ENCODE data around the gene RAD9A. TPM values are rescaled to one million over a fixed set of nuclear protein-coding genes. Genes with fewer than 3 reads are reported as not detected.

RAD9A gene
- total and polyA plus RNA-seq, 2 experiments from 2014 or later: 13.9 to 17.0 TPM

DNA sequence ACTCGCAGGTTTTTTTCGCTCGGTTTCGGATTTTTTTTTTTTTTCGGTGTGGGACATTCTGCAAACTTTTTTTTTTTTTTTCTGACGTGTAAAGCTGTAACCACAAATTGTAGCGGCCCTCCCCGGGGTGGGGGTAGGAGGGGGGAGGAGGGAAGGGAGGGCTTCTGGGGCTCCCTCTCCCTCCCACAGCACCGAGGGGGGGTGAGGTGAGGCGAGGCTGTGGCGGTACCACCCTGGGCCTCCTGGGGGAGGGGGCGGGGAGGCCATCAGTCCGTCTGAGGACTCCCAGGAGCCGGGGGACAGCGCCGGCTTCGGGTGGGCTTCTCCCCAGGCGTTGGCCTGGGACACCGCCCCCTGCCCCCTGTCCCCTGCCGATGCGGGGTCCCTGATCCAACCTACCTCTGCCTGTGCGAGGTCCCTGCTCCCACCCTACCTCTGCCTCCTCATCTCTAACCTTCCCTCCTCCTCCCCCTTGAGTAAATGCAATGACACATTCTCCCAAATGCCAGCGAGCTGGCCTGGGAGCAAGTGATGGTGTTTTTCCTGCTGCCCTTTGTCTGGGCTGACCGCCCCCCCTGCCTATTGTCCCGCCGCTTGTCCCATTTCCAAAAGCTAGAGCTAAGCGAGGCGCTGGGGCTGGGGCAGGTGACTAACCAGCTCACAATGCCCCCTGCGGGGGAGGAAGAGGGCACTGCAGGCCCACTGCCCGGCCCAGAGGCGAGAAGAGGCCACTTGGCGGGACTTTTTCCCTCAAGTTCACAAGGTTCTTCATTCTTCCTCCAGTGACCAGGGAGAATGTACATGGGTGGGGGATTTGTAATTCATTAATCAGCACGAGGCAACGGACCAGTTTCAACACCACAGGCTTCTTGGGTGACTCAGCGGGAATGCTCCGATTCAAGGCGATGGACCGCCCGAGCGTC, 17.9 kb upstream of the RAD9A start:
- ATAC-seq (peak; percentile 21), DNase-seq (ENCODE audit: low spot score) (peak; percentile 86)
- peak overlapping the region; percentile 72 for H3K4me3 ChIP-seq
- no peaks in the 10 kb centered on the region for H3K36me3 ChIP-seq (ENCODE audit: insufficient read depth)
- H3K9me2 ChIP-seq (ENCODE audit: insufficient read depth): no peaks in the 10 kb centered on the region
- H3K36me3 Mint-ChIP-seq (ENCODE audit: low read depth): no peaks in the 10 kb centered on the region; the same call in 2 of the 3 replicates
- H3K4me1 Mint-ChIP-seq: peaks cover 54% of the 10 kb centered on the region
- H3K4me2 ChIP-seq: peak overlapping the region; percentile 98
- peak overlapping the region; percentile 80 for H2AFZ ChIP-seq
- peaks cover 93% of the 10 kb centered on the region for H3K27me3 ChIP-seq (ENCODE audit: insufficient read depth)
- 0 out of 2 replicates have a peak, but pooled peaks have one; percentile 37 for TF ChIP-seq POLR2AphosphoS5 (IDR thresholded peaks at IDR 0.05; ENCODE audit: low read depth)
- TF ChIP-seq EZH2 (IDR thresholded peaks at IDR 0.05; ENCODE audit: low read depth, unreplicated experiment): peak; percentile 38
- peak; percentile 44 to 57 for TF ChIP-seq CTCF (conservative IDR thresholded peaks at IDR 0.05; ENCODE audit: low read depth in 2 of 2)
- TF ChIP-seq STAT1 (IDR thresholded peaks at IDR 0.05; ENCODE audit: unreplicated experiment): no peak
- no peaks in the 10 kb centered on the region for H3K9me3 Mint-ChIP-seq
- H4K20me1 ChIP-seq (replicated peaks; ENCODE audit: insufficient read depth): no peaks in the 10 kb centered on the region
- H3K27me3 Mint-ChIP-seq (ENCODE audit: insufficient read depth, low read depth, poor library complexity): peaks cover 51% of the 10 kb centered on the region
- H3K4me3 Mint-ChIP-seq: peak overlapping the region; percentile 80
- peaks cover 4% of the 10 kb centered on the region; the same call in 1 of the 2 replicates for H3F3A ChIP-seq (replicated peaks; ENCODE audit: low read depth)
- H3K27ac Mint-ChIP-seq: peak overlapping the region; percentile 67; the same call in 1 of the 2 replicates
- H3K4me1 ChIP-seq (ENCODE audit: insufficient read depth): peaks cover 42% of the 10 kb centered on the region
- H3K79me2 ChIP-seq (replicated peaks; ENCODE audit: insufficient read depth): no peaks in the 10 kb centered on the region
- H3K27ac ChIP-seq (ENCODE audit: low read depth): no peak overlapping the region

DNA sequence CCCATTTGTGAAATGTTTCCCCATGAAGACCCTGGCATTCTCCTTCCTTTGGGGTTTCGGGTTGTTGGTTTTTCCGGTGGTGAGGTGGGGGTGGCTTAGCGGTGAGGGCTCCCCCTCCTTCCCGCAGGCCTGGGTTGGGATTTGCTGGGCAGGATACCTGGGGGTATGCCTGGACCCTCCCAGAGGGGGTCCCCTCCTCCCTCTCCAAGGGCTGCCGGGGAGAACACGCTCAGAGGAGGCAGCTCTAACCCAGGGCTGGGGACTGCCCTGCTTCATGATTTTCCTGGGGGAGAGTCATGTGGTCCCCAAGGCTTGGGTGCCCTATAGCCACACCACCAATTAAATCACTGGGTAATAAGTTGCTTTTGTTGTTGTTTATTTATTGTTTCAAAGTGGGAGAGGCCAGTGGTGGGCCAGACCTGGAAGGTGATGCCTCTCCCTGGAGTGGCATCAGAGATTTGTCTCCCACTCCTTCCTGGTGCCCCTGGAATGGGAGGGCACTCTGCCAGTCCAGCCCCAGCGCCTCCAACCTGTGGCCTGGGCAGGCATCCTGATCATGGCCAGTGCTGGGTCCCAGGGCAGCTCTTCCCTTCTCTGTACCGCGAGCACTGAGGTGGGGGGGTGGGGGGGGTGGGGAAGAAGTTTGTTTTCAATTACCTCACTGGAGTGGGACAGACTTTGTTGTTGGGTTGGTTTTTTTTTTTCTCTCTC, 17.1 kb upstream of the RAD9A start:
- Histone ChIP-seq H3K4me2 (peak overlapping the region; percentile 98), H3F3A (replicated peaks; ENCODE audit: low read depth) (peaks cover 4% of the 10 kb centered on the region; the same call in 1 of the 2 replicates), H4K20me1 (replicated peaks; ENCODE audit: insufficient read depth) (no peaks in the 10 kb centered on the region), H3K27ac (ENCODE audit: low read depth) (no peak overlapping the region), H3K27me3 (ENCODE audit: insufficient read depth) (peaks cover 86% of the 10 kb centered on the region), H3K9me2 (ENCODE audit: insufficient read depth) (no peaks in the 10 kb centered on the region), H3K4me1 (ENCODE audit: insufficient read depth) (peaks cover 39% of the 10 kb centered on the region), H3K36me3 (ENCODE audit: insufficient read depth) (no peaks in the 10 kb centered on the region), H2AFZ (peak overlapping the region; percentile 80), H3K79me2 (replicated peaks; ENCODE audit: insufficient read depth) (no peaks in the 10 kb centered on the region), H3K4me3 (peak overlapping the region; percentile 72)
- Mint-ChIP-seq H3K27ac (peak overlapping the region; percentile 67; the same call in 1 of the 2 replicates), H3K27me3 (ENCODE audit: insufficient read depth, low read depth, poor library complexity) (peaks cover 46% of the 10 kb centered on the region), H3K4me3 (peak overlapping the region; percentile 80), H3K9me3 (no peaks in the 10 kb centered on the region), H3K36me3 (ENCODE audit: low read depth) (no peaks in the 10 kb centered on the region), H3K4me1 (peaks cover 54% of the 10 kb centered on the region)
- peak; percentile 16 for TF ChIP-seq EZH2 (IDR thresholded peaks at IDR 0.05; ENCODE audit: low read depth, unreplicated experiment)
- TF ChIP-seq, protein P1, sequence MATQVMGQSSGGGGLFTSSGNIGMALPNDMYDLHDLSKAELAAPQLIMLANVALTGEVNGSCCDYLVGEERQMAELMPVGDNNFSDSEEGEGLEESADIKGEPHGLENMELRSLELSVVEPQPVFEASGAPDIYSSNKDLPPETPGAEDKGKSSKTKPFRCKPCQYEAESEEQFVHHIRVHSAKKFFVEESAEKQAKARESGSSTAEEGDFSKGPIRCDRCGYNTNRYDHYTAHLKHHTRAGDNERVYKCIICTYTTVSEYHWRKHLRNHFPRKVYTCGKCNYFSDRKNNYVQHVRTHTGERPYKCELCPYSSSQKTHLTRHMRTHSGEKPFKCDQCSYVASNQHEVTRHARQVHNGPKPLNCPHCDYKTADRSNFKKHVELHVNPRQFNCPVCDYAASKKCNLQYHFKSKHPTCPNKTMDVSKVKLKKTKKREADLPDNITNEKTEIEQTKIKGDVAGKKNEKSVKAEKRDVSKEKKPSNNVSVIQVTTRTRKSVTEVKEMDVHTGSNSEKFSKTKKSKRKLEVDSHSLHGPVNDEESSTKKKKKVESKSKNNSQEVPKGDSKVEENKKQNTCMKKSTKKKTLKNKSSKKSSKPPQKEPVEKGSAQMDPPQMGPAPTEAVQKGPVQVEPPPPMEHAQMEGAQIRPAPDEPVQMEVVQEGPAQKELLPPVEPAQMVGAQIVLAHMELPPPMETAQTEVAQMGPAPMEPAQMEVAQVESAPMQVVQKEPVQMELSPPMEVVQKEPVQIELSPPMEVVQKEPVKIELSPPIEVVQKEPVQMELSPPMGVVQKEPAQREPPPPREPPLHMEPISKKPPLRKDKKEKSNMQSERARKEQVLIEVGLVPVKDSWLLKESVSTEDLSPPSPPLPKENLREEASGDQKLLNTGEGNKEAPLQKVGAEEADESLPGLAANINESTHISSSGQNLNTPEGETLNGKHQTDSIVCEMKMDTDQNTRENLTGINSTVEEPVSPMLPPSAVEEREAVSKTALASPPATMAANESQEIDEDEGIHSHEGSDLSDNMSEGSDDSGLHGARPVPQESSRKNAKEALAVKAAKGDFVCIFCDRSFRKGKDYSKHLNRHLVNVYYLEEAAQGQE (IDR thresholded peaks at IDR 0.05; ENCODE audit: unreplicated experiment): no peak
- ATAC-seq: peak; percentile 1; the same call in 1 of the 3 replicates
- no peak for DNase-seq (ENCODE audit: low spot score)

All from GM23338 (cell line).